H9 (cell line): ENCODE results near the gene LRRC38. TPM values are rescaled to one million over a fixed set of nuclear protein-coding genes. Genes with fewer than 3 reads are reported as not detected.

ENCODE experiments used
- DNase-seq: peaks from one replicate; pipeline ENCODE4 v3.0.0-alpha.2; 2017
- H2AFZ ChIP-seq: one replicate; pipeline ENCODE4 v1.6.1; 2013; ENCODE audit warnings: mild to moderate bottlenecking, low read length, control low read depth, moderate library complexity
- H2AK5ac ChIP-seq: 2 replicates; pipeline ENCODE4 v1.6.1; 2013; ENCODE audit warnings: low read length, control low read depth, mixed read lengths; ENCODE audit not compliant: insufficient read length
- H2BK120ac ChIP-seq: one replicate; pipeline ENCODE4 v1.6.1; 2013; ENCODE audit warnings: low read depth, mild to moderate bottlenecking, low read length, control low read depth, inconsistent platforms; ENCODE audit not compliant: poor library complexity, severe bottlenecking
- H2BK12ac ChIP-seq: 2 replicates; pipeline ENCODE4 v1.6.1; 2013; ENCODE audit warnings: low read length, control low read depth, mixed read lengths, low read depth; ENCODE audit not compliant: insufficient read length
- H2BK15ac ChIP-seq: 2 replicates; pipeline ENCODE4 v1.6.1; 2013; ENCODE audit warnings: low read depth, low read length, control low read depth
- H2BK20ac ChIP-seq: one replicate; pipeline ENCODE4 v1.6.1; 2013; ENCODE audit warnings: low read depth, mild to moderate bottlenecking, low read length, control low read depth, inconsistent platforms; ENCODE audit not compliant: poor library complexity, severe bottlenecking
- H2BK5ac ChIP-seq: 2 replicates; pipeline ENCODE4 v1.6.1; 2013; ENCODE audit warnings: low read length, control low read depth, mixed read lengths; ENCODE audit not compliant: insufficient read length
- H3K14ac ChIP-seq: 2 replicates; pipeline ENCODE4 v1.6.1; 2013; ENCODE audit warnings: low read length, control low read depth; ENCODE audit not compliant: insufficient read depth
- H3K18ac ChIP-seq: 2 replicates; pipeline ENCODE4 v1.6.1; 2013; ENCODE audit warnings: low read depth, mild to moderate bottlenecking, mixed read lengths, low read length, control low read depth; ENCODE audit not compliant: insufficient read length
- H3K23ac ChIP-seq: 2 replicates; pipeline ENCODE4 v1.6.1; 2013; ENCODE audit warnings: low read length, control low read depth, mixed read lengths, low read depth; ENCODE audit not compliant: insufficient read length
- H3K23me2 ChIP-seq: 2 replicates; pipeline ENCODE4 v1.6.1; 2013; ENCODE audit warnings: low read depth, mild to moderate bottlenecking, mixed read lengths, low read length, control low read depth; ENCODE audit not compliant: insufficient read length, poor library complexity, severe bottlenecking
- H3K27ac ChIP-seq: 2 replicates; pipeline ENCODE4 v1.5.1; 2013; ENCODE audit warnings: low read length, control low read depth, mixed read lengths, low read depth; ENCODE audit not compliant: insufficient read length
- H3K27me3 ChIP-seq: 2 replicates; pipeline ENCODE4 v1.6.1; 2013; ENCODE audit warnings: low read length, control low read depth, inconsistent platforms; ENCODE audit not compliant: insufficient read depth
- H3K4ac ChIP-seq: 2 replicates; pipeline ENCODE4 v1.6.1; 2013; ENCODE audit warnings: low read depth, mild to moderate bottlenecking, control low read depth, inconsistent platforms, low read length, moderate library complexity
- H3K4me1 ChIP-seq: 2 replicates; pipeline ENCODE4 v1.6.1; 2013; ENCODE audit warnings: low read length, control low read depth, inconsistent platforms; ENCODE audit not compliant: insufficient read depth
- H3K4me2 ChIP-seq: 2 replicates; pipeline ENCODE4 v1.6.1; 2013; ENCODE audit warnings: low read length, control low read depth, mixed read lengths; ENCODE audit not compliant: insufficient read length, insufficient read depth
- H3K56ac ChIP-seq: 2 replicates; pipeline ENCODE4 v1.6.1; 2013; ENCODE audit warnings: low read depth, mild to moderate bottlenecking, mixed read lengths, low read length, control low read depth; ENCODE audit not compliant: insufficient read length
- H3K79me1 ChIP-seq: 2 replicates; pipeline ENCODE4 v1.6.1; 2013; ENCODE audit warnings: low read depth, mild to moderate bottlenecking, moderate library complexity, low read length, control low read depth, inconsistent platforms; ENCODE audit not compliant: insufficient read depth, poor library complexity, severe bottlenecking
- H3K79me2 ChIP-seq: 2 replicates; pipeline ENCODE4 v1.6.1; 2013; ENCODE audit warnings: low read length, control low read depth, inconsistent platforms; ENCODE audit not compliant: insufficient read depth
- H3K9ac ChIP-seq: 2 replicates; pipeline ENCODE4 v1.6.1; 2013; ENCODE audit warnings: low read length, control low read depth, mixed read lengths; ENCODE audit not compliant: insufficient read length; ENCODE audit errors: extremely low read depth
- H3K9me3 ChIP-seq: one replicate; pipeline ENCODE4 v1.6.1; 2013; ENCODE audit warnings: low read depth, low read length, inconsistent platforms; ENCODE audit not compliant: control insufficient read depth
- H3T11ph ChIP-seq: one replicate; pipeline ENCODE4 v1.6.1; 2013; ENCODE audit warnings: mild to moderate bottlenecking, low read length, control low read depth, inconsistent platforms
- H4K20me1 ChIP-seq: one replicate; pipeline ENCODE4 v1.6.1; 2013; ENCODE audit not compliant: control insufficient read depth, insufficient read length, insufficient read depth
- H4K5ac ChIP-seq: 2 replicates; pipeline ENCODE4 v1.6.1; 2013; ENCODE audit warnings: low read depth, mild to moderate bottlenecking, mixed read lengths, low read length, control low read depth; ENCODE audit not compliant: insufficient read length
- H4K8ac ChIP-seq: replicated peaks from 2 replicates; pipeline ENCODE4 v1.6.1; 2013; ENCODE audit warnings: low read length, control low read depth, mixed read lengths, low read depth; ENCODE audit not compliant: insufficient read length
- H4K91ac ChIP-seq: 2 replicates; pipeline ENCODE4 v1.6.1; 2013; ENCODE audit warnings: low read depth, mild to moderate bottlenecking, moderate library complexity, mixed read lengths, low read length, control low read depth; ENCODE audit not compliant: insufficient read length
- H3K27ac Mint-ChIP-seq, 3 experiments: 2 replicates in 2 of 3; 3 replicates in 1 of 3; pipeline ENCODE4 v1.8.0; 2020 to 2021; ENCODE audit warnings: mixed read lengths in 3 of 3, mild to moderate bottlenecking in 1 of 3, moderate library complexity in 1 of 3
- H3K27me3 Mint-ChIP-seq: 2 replicates; pipeline ENCODE4 v1.8.0; 2021; ENCODE audit warnings: low read depth, mild to moderate bottlenecking, moderate library complexity, mixed read lengths
- H3K36me3 Mint-ChIP-seq, 3 experiments: 2 replicates in 2 of 3; 3 replicates in 1 of 3; pipeline ENCODE4 v1.8.0; 2020 to 2021; ENCODE audit warnings: low read depth in 3 of 3, mixed read lengths in 3 of 3; ENCODE audit not compliant: insufficient read depth in 1 of 3
- H3K4me1 Mint-ChIP-seq, 2 experiments: 2 replicates each; pipeline ENCODE4 v1.8.0; 2020; ENCODE audit warnings: mixed read lengths in 2 of 2
- H3K4me3 Mint-ChIP-seq, 2 experiments: 2 replicates in 1 of 2; 3 replicates in 1 of 2; pipeline ENCODE4 v1.8.0; 2020 to 2021; ENCODE audit warnings: mild to moderate bottlenecking in 2 of 2, mixed read lengths in 2 of 2, moderate library complexity in 1 of 2
- H3K9me3 Mint-ChIP-seq, 2 experiments: 2 replicates in 1 of 2; 3 replicates in 1 of 2; pipeline ENCODE4 v1.8.0; 2020; ENCODE audit warnings: mild to moderate bottlenecking in 2 of 2, mixed read lengths in 2 of 2, moderate library complexity in 1 of 2
- CTCF ChIP-seq: fragments of 200-600 bp; sonication (generic); conservative IDR thresholded peaks from 3 replicates; pipeline ENCODE4 v1.8.0; 2021; ENCODE audit warnings: antibody characterized with exemption, mild to moderate bottlenecking
- WGBS: extraction: QIAGEN DNeasy Blood & Tissue Kit; methylation state at CpG from one replicate; pipeline ENCODE4 v1.1.7; 2013; ENCODE audit warnings: missing lambda C conversion rate, low lambda C conversion rate, mixed read lengths; ENCODE audit not compliant: insufficient read length; ENCODE audit errors: extremely low coverage; 5-methylcytosine and 5-hydroxymethylcytosine counted together
- total RNA-seq: library from RNA; stranded (reverse); gene quantifications from 2 replicates; pipeline ENCODE4 v1.2.1, GENCODE V29; 2021

The LRRC38 gene
- total RNA-seq, 1 experiment from 2014 or later = 0.72 TPM

- Mint-ChIP-seq H3K4me3 (no peak overlapping the region), H3K27me3 (peaks cover 4% of the 10 kb centered on the region)
- H4K5ac ChIP-seq = no peak overlapping the region
These were observed 51.1 kb downstream of the LRRC38 start for GRCh38 chr1:13462682-13463081.

More at GRCh38 chr1:13462682-13463081, 51.1 kb downstream of the LRRC38 start:
- Histone ChIP-seq H4K91ac (no peak overlapping the region), H4K20me1 (no peaks in the 10 kb centered on the region), H3K4me2 (no peak overlapping the region), H2BK20ac (no peak overlapping the region), H2AK5ac (no peak overlapping the region), H2AFZ (no peak overlapping the region), H3K18ac (no peak overlapping the region), H2BK5ac (no peak overlapping the region), H3T11ph (no peak overlapping the region), H2BK15ac (no peak overlapping the region), H3K9me3 (peaks cover 12% of the 10 kb centered on the region), H3K14ac (no peak overlapping the region), H3K27ac (no peak overlapping the region), H3K4me1 (no peaks in the 10 kb centered on the region), H3K79me1 (no peaks in the 10 kb centered on the region), H3K9ac (no peak overlapping the region), H3K56ac (no peak overlapping the region), H2BK12ac (no peak overlapping the region), H3K79me2 (no peaks in the 10 kb centered on the region), H3K23me2 (no peaks in the 10 kb centered on the region), H3K27me3 (no peaks in the 10 kb centered on the region; the same call in 1 of the 2 replicates), H3K4ac (no peak overlapping the region), H4K8ac (no peak overlapping the region), H3K23ac (no peak overlapping the region), H2BK120ac (no peak overlapping the region)
- WGBS = no CpG with 5 or more reads among the region's 7 CpGs
- TF ChIP-seq CTCF = no peak
- Mint-ChIP-seq H3K27ac (no peak overlapping the region), H3K36me3 (peaks cover 0 to 8% (median 0%) of the 10 kb centered on the region in 3 experiments; a peak in 2 of 7 replicates), H3K4me1 (no peaks in the 10 kb centered on the region), H3K9me3 (peaks cover 0 to 86% of the 10 kb centered on the region in 2 experiments; a peak in 3 of 5 replicates)
- no peak for DNase-seq
